Stomach (tissue), 9 donors: ENCODE data around the gene SPATA33. TPM values are rescaled to one million over a fixed set of nuclear protein-coding genes. Genes with fewer than 3 reads are reported as not detected.

Experiments
- DNase-seq, 2 donors: peaks; one replicate each; pipeline versions ENCODE4 v3.0.0 to v3.0.0-alpha.2; 2013 to 2019
- H3K27ac ChIP-seq, 5 donors: fragments of 200-600 bp in 4 of 5; sonication (generic) in 4 of 5; one replicate each; pipeline ENCODE4 v1.5.1; 2013 to 2019; ENCODE audit warnings: mild to moderate bottlenecking in 1 of 5, moderate library complexity in 1 of 5
- H3K27me3 ChIP-seq, 3 donors: fragments of 200-600 bp; sonication (generic); one replicate each; pipeline ENCODE4 v1.5.1; 2017 to 2019; ENCODE audit warnings: mixed run types in 1 of 3
- H3K36me3 ChIP-seq, 4 donors: fragments of 200-600 bp; sonication (generic); 1 replicate in 3 of 4; 2 replicates in 1 of 4; pipeline ENCODE4 v1.5.1; 2016 to 2019
- H3K4me1 ChIP-seq, 4 donors: fragments of 200-600 bp; sonication (generic); one replicate each; pipeline ENCODE4 v1.5.1; 2016 to 2019
- H3K4me3 ChIP-seq, 4 donors: fragments of 200-600 bp; sonication (generic) in 3 of 4; one replicate each; pipeline ENCODE4 v1.5.1; 2016 to 2019; ENCODE audit warnings: mild to moderate bottlenecking in 1 of 4
- H3K9me3 ChIP-seq, 4 donors: fragments of 200-600 bp; sonication (generic); one replicate each; pipeline ENCODE4 v1.5.1; 2016 to 2019
- EP300 ChIP-seq: sonication (generic); formaldehyde crosslinking; IDR thresholded peaks from one replicate; pipeline ENCODE4 v1.6.1; 2017; ENCODE audit warnings: antibody characterized with exemption
- POLR2A ChIP-seq, 4 donors: fragments of 450-650 bp; IDR thresholded peaks; one replicate each; pipeline ENCODE4 v1.6.1; 2016; ENCODE audit warnings: antibody characterized with exemption in 4 of 4, control low read depth in 2 of 4, mild to moderate bottlenecking in 1 of 4, moderate library complexity in 1 of 4
- POLR2AphosphoS5 ChIP-seq, 3 donors: sonication (generic); formaldehyde crosslinking; IDR thresholded peaks; one replicate each; pipeline ENCODE4 v1.6.1; 2016; ENCODE audit warnings: antibody characterized with exemption in 3 of 3
- WGBS, 5 donors: extraction: QIAGEN DNeasy Blood & Tissue Kit in 3 of 5; methylation state at CpG; one replicate each; pipeline versions ENCODE4 v1.1.5 to v1.1.7; 2013 to 2018; 5-methylcytosine and 5-hydroxymethylcytosine counted together
- intact Hi-C: fragments of 100-400 bp; cut with DNase I; formaldehyde crosslinking; loops from one replicate; pipeline ENCODE4 v1.15.1; 2023; ENCODE audit warnings: low total_unique reads
- polyA plus RNA-seq, 3 donors: library from polyadenylated mRNA; stranded (reverse); fragments of 200-250 nt; gene quantifications; one replicate each; pipeline ENCODE4 v1.2.3, GENCODE V29; 2013
- total RNA-seq, 5 donors: library from RNA; depleted of rRNA; stranded (reverse); fragments of >200 nt; gene quantifications; one replicate each; pipeline versions ENCODE4 v1.1.0 to v1.2.3, GENCODE V29; 2014 to 2016
- TF ChIP-seq, protein P1 (sequence below), 7 experiments: fragments of 450-650 bp in 4 of 7; fragments of 200-600 bp in 3 of 7; sonication (generic) in 3 of 7; IDR thresholded peaks; one replicate each; pipeline ENCODE4 v1.5.1; 2016 to 2019; ENCODE audit warnings: antibody characterized with exemption in 7 of 7, control low read depth in 2 of 7, mild to moderate bottlenecking in 1 of 7
- donor health status: healthy with polysubstance abuse.
- donor health status: Bipolar disorder and iron deficiency.
- donor health status: healthy.

Gene SPATA33
- total and polyA plus RNA-seq, 8 donors = 3.2 to 181 (median 11.1) TPM

GRCh38 chr16:89717688-89718505 lies 60.3 kb downstream of the SPATA33 start:
- no peak overlapping the region for H3K4me3 ChIP-seq
- no peak for DNase-seq
- H3K27me3 ChIP-seq = peaks cover 0 to under 1% (median 0%) of the 10 kb centered on the region in 3 donors
- TF ChIP-seq, protein P1, sequence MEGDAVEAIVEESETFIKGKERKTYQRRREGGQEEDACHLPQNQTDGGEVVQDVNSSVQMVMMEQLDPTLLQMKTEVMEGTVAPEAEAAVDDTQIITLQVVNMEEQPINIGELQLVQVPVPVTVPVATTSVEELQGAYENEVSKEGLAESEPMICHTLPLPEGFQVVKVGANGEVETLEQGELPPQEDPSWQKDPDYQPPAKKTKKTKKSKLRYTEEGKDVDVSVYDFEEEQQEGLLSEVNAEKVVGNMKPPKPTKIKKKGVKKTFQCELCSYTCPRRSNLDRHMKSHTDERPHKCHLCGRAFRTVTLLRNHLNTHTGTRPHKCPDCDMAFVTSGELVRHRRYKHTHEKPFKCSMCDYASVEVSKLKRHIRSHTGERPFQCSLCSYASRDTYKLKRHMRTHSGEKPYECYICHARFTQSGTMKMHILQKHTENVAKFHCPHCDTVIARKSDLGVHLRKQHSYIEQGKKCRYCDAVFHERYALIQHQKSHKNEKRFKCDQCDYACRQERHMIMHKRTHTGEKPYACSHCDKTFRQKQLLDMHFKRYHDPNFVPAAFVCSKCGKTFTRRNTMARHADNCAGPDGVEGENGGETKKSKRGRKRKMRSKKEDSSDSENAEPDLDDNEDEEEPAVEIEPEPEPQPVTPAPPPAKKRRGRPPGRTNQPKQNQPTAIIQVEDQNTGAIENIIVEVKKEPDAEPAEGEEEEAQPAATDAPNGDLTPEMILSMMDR (IDR thresholded peaks at IDR 0.05) = no peak
- no peak for TF ChIP-seq EP300
- TF ChIP-seq POLR2A (IDR thresholded peaks at IDR 0.05) = no peak
- no peak for TF ChIP-seq POLR2AphosphoS5 (IDR thresholded peaks at IDR 0.05)
- H3K9me3 ChIP-seq = no peaks in the 10 kb centered on the region
- H3K27ac ChIP-seq = no peak overlapping the region
- intact Hi-C loops = no loop called here
- peaks cover 19 to 40% (median 33%) of the 10 kb centered on the region in 4 donors for H3K4me1 ChIP-seq
- WGBS, 5 donors = 82 to 85% (median 83%) methylated on average over 21 to 24 of the region's 24 CpGs
- H3K36me3 ChIP-seq = peaks cover 0 to 15% (median 9%) of the 10 kb centered on the region in 4 donors

Other genes starting within 250 kb of the SPATA33 start
- 100 to 1,000 TPM in 4 of 5 donors, 10 to 100 TPM in 1; 60.2 to 350 (median 136) TPM for gene ANKRD11, start 167.3 kb upstream of the SPATA33 start, total RNA-seq
- gene ANKRD11, start 167.3 kb upstream of the SPATA33 start, polyA plus RNA-seq = 10 to 100 TPM; 25.4 to 39.0 (median 38.8) TPM
- gene SPG7, start 149.4 kb upstream of the SPATA33 start, total RNA-seq = 100 to 1,000 TPM; 150 to 363 (median 174) TPM
- gene SPG7, start 149.4 kb upstream of the SPATA33 start, polyA plus RNA-seq = 10 to 100 TPM; 30.0 to 77.2 (median 32.2) TPM
- gene RPL13, start 97.2 kb upstream of the SPATA33 start, total RNA-seq = 1,000 to 10,000 TPM; 2,053 to 4,705 (median 3,295) TPM
- over 10,000 TPM in 1 of 3 donors, 1,000 to 10,000 TPM in 2; 7,322 to 10,054 (median 9,037) TPM for gene RPL13, start 97.2 kb upstream of the SPATA33 start, polyA plus RNA-seq
- 1 to 10 TPM in 4 of 5 donors, not detected in 1; 1.6 to 6.2 (median 1.9) TPM for gene CPNE7, start 82.1 kb upstream of the SPATA33 start, total RNA-seq
- 1 to 10 TPM in 2 of 3 donors, under 1 TPM in 1; 0.92 to 3.8 (median 1.3) TPM for gene CPNE7, start 82.1 kb upstream of the SPATA33 start, polyA plus RNA-seq
- gene DPEP1, start 44.2 kb upstream of the SPATA33 start, total RNA-seq = 10 to 100 TPM in 1 of 5 donors, 1 to 10 TPM in 1, under 1 TPM in 1, not detected in 2; 0.58 to 12.3 (median 4.8) TPM
- 1 to 10 TPM in 1 of 3 donors, under 1 TPM in 2; 0.23 to 1.4 (median 0.62) TPM for gene DPEP1, start 44.2 kb upstream of the SPATA33 start, polyA plus RNA-seq
- 100 to 1,000 TPM in 1 of 5 donors, 10 to 100 TPM in 4; 20.1 to 146 (median 61.7) TPM for gene CHMP1A, start 128 bp upstream of the SPATA33 start, total RNA-seq
- 100 to 1,000 TPM in 1 of 3 donors, 10 to 100 TPM in 2; 56.4 to 106 (median 62.1) TPM for gene CHMP1A, start 128 bp upstream of the SPATA33 start, polyA plus RNA-seq
- gene CDK10, start 28.9 kb downstream of the SPATA33 start, total RNA-seq = 100 to 1,000 TPM in 3 of 5 donors, 10 to 100 TPM in 2; 40.9 to 256 (median 133) TPM
- 100 to 1,000 TPM in 1 of 3 donors, 10 to 100 TPM in 2; 60.0 to 106 (median 67.1) TPM for gene CDK10, start 28.9 kb downstream of the SPATA33 start, polyA plus RNA-seq
- gene SPATA2L, start 43.9 kb downstream of the SPATA33 start, total RNA-seq = 10 to 100 TPM in 3 of 5 donors, 1 to 10 TPM in 1, not detected in 1; 9.7 to 41.4 (median 32.3) TPM
- gene SPATA2L, start 43.9 kb downstream of the SPATA33 start, polyA plus RNA-seq = 10 to 100 TPM; 10.6 to 12.8 (median 12.2) TPM
- 10 to 100 TPM in 2 of 5 donors, 1 to 10 TPM in 3; 2.7 to 43.2 (median 4.3) TPM for gene VPS9D1, start 63.1 kb downstream of the SPATA33 start, total RNA-seq
- 10 to 100 TPM in 2 of 3 donors, 1 to 10 TPM in 1; 6.3 to 23.7 (median 11.4) TPM for gene VPS9D1, start 63.1 kb downstream of the SPATA33 start, polyA plus RNA-seq
- 100 to 1,000 TPM in 3 of 5 donors, 10 to 100 TPM in 2; 27.2 to 418 (median 105) TPM for gene ZNF276, start 63.7 kb downstream of the SPATA33 start, total RNA-seq
- 10 to 100 TPM; 11.0 to 24.5 (median 13.6) TPM for gene ZNF276, start 63.7 kb downstream of the SPATA33 start, polyA plus RNA-seq
- gene FANCA, start 158.8 kb downstream of the SPATA33 start, total RNA-seq = 100 to 1,000 TPM in 2 of 5 donors, 10 to 100 TPM in 3; 10.7 to 276 (median 29.3) TPM
- 10 to 100 TPM in 1 of 3 donors, 1 to 10 TPM in 2; 3.8 to 10.4 (median 6.1) TPM for gene FANCA, start 158.8 kb downstream of the SPATA33 start, polyA plus RNA-seq
- gene SPIRE2, start 170.6 kb downstream of the SPATA33 start, total RNA-seq = 100 to 1,000 TPM in 1 of 5 donors, 10 to 100 TPM in 4; 17.3 to 230 (median 35.5) TPM
- 10 to 100 TPM in 1 of 3 donors, 1 to 10 TPM in 2; 3.9 to 26.0 (median 6.5) TPM for gene SPIRE2, start 170.6 kb downstream of the SPATA33 start, polyA plus RNA-seq
- 100 to 1,000 TPM; 132 to 748 (median 335) TPM for gene TCF25, start 215.8 kb downstream of the SPATA33 start, total RNA-seq
- 100 to 1,000 TPM; 124 to 276 (median 146) TPM for gene TCF25, start 215.8 kb downstream of the SPATA33 start, polyA plus RNA-seq